Measurements from ENCODE around the gene YWHAE. TPM values are rescaled to one million over a fixed set of nuclear protein-coding genes. Genes with fewer than 3 reads are reported as not detected.

The YWHAE gene
- total and polyA plus RNA-seq, 2 of the 4 experiments (the other 2 are of a cell fraction): 358 to 774 TPM

DNA sequence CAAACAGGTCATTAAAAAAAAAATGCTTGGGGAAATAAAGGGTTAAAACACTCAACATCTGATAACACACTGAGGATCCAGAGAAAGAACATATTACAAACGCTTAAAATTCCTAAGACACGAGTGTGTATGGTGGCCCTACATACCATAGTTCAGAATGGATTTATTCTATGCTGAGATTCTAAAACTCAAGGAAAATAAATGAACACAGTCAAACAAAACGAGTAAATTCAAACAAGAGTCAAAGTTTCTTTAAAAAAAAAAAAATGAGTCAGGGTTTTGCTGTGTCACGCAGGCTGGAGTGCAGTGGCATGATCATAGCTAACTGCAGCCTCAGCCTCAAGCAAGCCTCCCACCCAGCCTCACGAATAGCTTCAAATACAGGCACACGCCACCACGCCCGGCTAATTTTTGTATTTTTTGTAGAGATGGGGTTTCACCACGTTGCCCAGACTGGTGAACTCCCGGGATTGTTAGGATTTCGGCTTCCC lies 38.6 kb upstream of the YWHAE start:
- ChIA-PET CTCF (no interaction called here), POLR2A (ENCODE audit: unreplicated experiment) (no interaction called here)
- ATAC-seq (ENCODE audit: low read depth) (peak; percentile 92), DNase-seq (peak; percentile 89)
- H2BK15ac ChIP-seq (ENCODE audit: low read depth, low read length): peak overlapping the region; percentile 60; the same call in 1 of the 3 replicates
- H3K27ac ChIP-seq (ENCODE audit: insufficient read depth, low read length): peak overlapping the region; percentile 85
- H3K4me2 ChIP-seq (ENCODE audit: low read depth, low read length): peak overlapping the region; percentile 75; the same call in 1 of the 2 replicates
- H3K4me3 ChIP-seq (ENCODE audit: insufficient read depth, low read depth, low read length): no peak overlapping the region
- H3K56ac ChIP-seq (ENCODE audit: extremely low read depth, insufficient read depth, low read length): peak overlapping the region; percentile 43; the same call in 1 of the 2 replicates
- peak overlapping the region; percentile 67 for H2AK9ac ChIP-seq (replicated peaks; ENCODE audit: low read depth, low read length, poor library complexity)
- H3K36me3 ChIP-seq (ENCODE audit: control insufficient read depth, insufficient read depth, low read length): peaks cover 29% of the 10 kb centered on the region
- no peak overlapping the region for H2AFZ ChIP-seq (replicated peaks; ENCODE audit: low read length, poor library complexity)
- peaks cover 18% of the 10 kb centered on the region for H3K9me1 ChIP-seq (ENCODE audit: insufficient read depth, low read length)
- peak overlapping the region in 1 of 2 experiments; percentile 90; a peak in 3 of 4 replicates for H4K8ac ChIP-seq (ENCODE audit: low read depth in 2 of 2, low read length in 2 of 2)
- H3K27me3 ChIP-seq (ENCODE audit: control insufficient read depth, insufficient read depth, low read length): no peaks in the 10 kb centered on the region
- H3K4ac ChIP-seq (ENCODE audit: low read depth, low read length): peak overlapping the region; percentile 56
- H2BK5ac ChIP-seq (ENCODE audit: low read depth, low read length, poor library complexity, severe bottlenecking): peak overlapping the region; percentile 90
- peaks cover 23 to 73% of the 10 kb centered on the region in 2 experiments for H3K79me1 ChIP-seq (ENCODE audit: low read depth in 1 of 2, low read length in 2 of 2)
- peak overlapping the region; percentile 26; the same call in 1 of the 2 replicates for H3K23ac ChIP-seq (ENCODE audit: low read depth, low read length)
- peak overlapping the region; percentile 19 for H4K5ac ChIP-seq (ENCODE audit: low read depth, low read length)
- peak overlapping the region; percentile 73 for H3K14ac ChIP-seq (replicated peaks; ENCODE audit: low read depth, low read length)
- intact Hi-C loops (cut with micrococcal nuclease): loop anchor here (2.0 kb wide), 1 partner anchor 40 kb away; no protein-coding TSS in a partner anchor
- H2BK20ac ChIP-seq (ENCODE audit: low read depth, low read length): peak overlapping the region; percentile 47
- H4K91ac ChIP-seq (ENCODE audit: insufficient read depth, low read depth, low read length): peak overlapping the region; percentile 93
- H2AK5ac ChIP-seq (ENCODE audit: low read depth, low read length): peak overlapping the region; percentile 94
- 90% methylated on average over 2 of the region's 11 CpGs; no CpG with 5 or more reads in 1 of the 2 experiments for WGBS, 2 experiments (ENCODE audit: extremely low coverage in 2 of 2, insufficient read length in 1 of 2)
- H3K9ac ChIP-seq (ENCODE audit: low read depth, low read length): no peak overlapping the region
- H2BK120ac ChIP-seq (ENCODE audit: low read depth, low read length): peak overlapping the region; percentile 67
- in situ Hi-C loops (cut with MboI; ENCODE audit: low sequenced_read_pairs): loop anchor here (10.0 kb wide), 1 partner anchor 74 kb away; no protein-coding TSS in a partner anchor
- H4K20me1 ChIP-seq (ENCODE audit: insufficient read depth, low read length): peaks cover 71% of the 10 kb centered on the region
- no peaks in the 10 kb centered on the region for H3K9me3 ChIP-seq (ENCODE audit: control insufficient read depth, insufficient read depth, low read length)
- H3K18ac ChIP-seq (ENCODE audit: low read depth, low read length): peak overlapping the region; percentile 42
- dilution Hi-C loops (cut with HindIII; ENCODE audit: low sequenced_read_pairs, unreplicated experiment): no loop called here
- peaks cover 16% of the 10 kb centered on the region for H3K4me1 ChIP-seq (ENCODE audit: control insufficient read depth, insufficient read depth, low read length)
- no TSS peak for BruUV-seq (replicated peaks)
- TF ChIP-seq, protein P1, sequence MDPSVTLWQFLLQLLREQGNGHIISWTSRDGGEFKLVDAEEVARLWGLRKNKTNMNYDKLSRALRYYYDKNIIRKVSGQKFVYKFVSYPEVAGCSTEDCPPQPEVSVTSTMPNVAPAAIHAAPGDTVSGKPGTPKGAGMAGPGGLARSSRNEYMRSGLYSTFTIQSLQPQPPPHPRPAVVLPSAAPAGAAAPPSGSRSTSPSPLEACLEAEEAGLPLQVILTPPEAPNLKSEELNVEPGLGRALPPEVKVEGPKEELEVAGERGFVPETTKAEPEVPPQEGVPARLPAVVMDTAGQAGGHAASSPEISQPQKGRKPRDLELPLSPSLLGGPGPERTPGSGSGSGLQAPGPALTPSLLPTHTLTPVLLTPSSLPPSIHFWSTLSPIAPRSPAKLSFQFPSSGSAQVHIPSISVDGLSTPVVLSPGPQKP (IDR thresholded peaks at IDR 0.05; ENCODE audit: borderline replicate concordance, low read depth, low read length): no peak
- TF ChIP-seq MAZ (IDR thresholded peaks at IDR 0.05; ENCODE audit: borderline replicate concordance, low read depth, low read length): no peak
- no peak for TF ChIP-seq MXI1 (IDR thresholded peaks at IDR 0.05; ENCODE audit: borderline replicate concordance, low read depth, low read length)
- peak; percentile 94 for TF ChIP-seq NFE2L2 (IDR thresholded peaks at IDR 0.05; ENCODE audit: low read depth, low read length)
- TF ChIP-seq, protein P2, sequence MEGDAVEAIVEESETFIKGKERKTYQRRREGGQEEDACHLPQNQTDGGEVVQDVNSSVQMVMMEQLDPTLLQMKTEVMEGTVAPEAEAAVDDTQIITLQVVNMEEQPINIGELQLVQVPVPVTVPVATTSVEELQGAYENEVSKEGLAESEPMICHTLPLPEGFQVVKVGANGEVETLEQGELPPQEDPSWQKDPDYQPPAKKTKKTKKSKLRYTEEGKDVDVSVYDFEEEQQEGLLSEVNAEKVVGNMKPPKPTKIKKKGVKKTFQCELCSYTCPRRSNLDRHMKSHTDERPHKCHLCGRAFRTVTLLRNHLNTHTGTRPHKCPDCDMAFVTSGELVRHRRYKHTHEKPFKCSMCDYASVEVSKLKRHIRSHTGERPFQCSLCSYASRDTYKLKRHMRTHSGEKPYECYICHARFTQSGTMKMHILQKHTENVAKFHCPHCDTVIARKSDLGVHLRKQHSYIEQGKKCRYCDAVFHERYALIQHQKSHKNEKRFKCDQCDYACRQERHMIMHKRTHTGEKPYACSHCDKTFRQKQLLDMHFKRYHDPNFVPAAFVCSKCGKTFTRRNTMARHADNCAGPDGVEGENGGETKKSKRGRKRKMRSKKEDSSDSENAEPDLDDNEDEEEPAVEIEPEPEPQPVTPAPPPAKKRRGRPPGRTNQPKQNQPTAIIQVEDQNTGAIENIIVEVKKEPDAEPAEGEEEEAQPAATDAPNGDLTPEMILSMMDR (conservative IDR thresholded peaks at IDR 0.05; ENCODE audit: low read depth, low read length): no peak
- TF ChIP-seq, protein P3, sequence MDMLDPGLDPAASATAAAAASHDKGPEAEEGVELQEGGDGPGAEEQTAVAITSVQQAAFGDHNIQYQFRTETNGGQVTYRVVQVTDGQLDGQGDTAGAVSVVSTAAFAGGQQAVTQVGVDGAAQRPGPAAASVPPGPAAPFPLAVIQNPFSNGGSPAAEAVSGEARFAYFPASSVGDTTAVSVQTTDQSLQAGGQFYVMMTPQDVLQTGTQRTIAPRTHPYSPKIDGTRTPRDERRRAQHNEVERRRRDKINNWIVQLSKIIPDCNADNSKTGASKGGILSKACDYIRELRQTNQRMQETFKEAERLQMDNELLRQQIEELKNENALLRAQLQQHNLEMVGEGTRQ (IDR thresholded peaks at IDR 0.05; ENCODE audit: low read depth, low read length): no peak
- no peak for TF ChIP-seq RFX5 (IDR thresholded peaks at IDR 0.05; ENCODE audit: low read depth, low read length)
- TF ChIP-seq POLR2A (IDR thresholded peaks at IDR 0.05; ENCODE audit: low read depth, low read length): no peak
- no peak for TF ChIP-seq RCOR1 (IDR thresholded peaks at IDR 0.05; ENCODE audit: insufficient replicate concordance, low read length)
- TF ChIP-seq SMC3 (IDR thresholded peaks at IDR 0.05; ENCODE audit: low read depth, low read length): 0 out of 2 replicates have a peak, but pooled peaks have one; percentile 5
- no peak for TF ChIP-seq CHD1 (IDR thresholded peaks at IDR 0.05; ENCODE audit: low read depth, low read length)
- TF ChIP-seq RAD21 (IDR thresholded peaks at IDR 0.05; ENCODE audit: low read length): no peak
- no peak for TF ChIP-seq BHLHE40 (IDR thresholded peaks at IDR 0.05; ENCODE audit: low read depth, low read length)
- 0 out of 2 replicates have a peak, but pooled peaks have one; percentile 6 for TF ChIP-seq FOS (IDR thresholded peaks at IDR 0.05; ENCODE audit: low read depth, low read length)
- TF ChIP-seq CEBPB (IDR thresholded peaks at IDR 0.05; ENCODE audit: low read depth, low read length): no peak
